Ovary (tissue), 9 donors: Measurements from ENCODE around the gene MICALL1. TPM values are rescaled to one million over a fixed set of nuclear protein-coding genes. Genes with fewer than 3 reads are reported as not detected.

Experiments
- DNase-seq, 5 donors: peaks; one replicate each; pipeline ENCODE4 v3.0.0-alpha.2; 2019 to 2020
- H3K27ac ChIP-seq, 2 donors: fragments of 200-600 bp; one replicate each; pipeline versions ENCODE4 v1.5.1 to v1.8.0; 2019 to 2022
- H3K27me3 ChIP-seq: fragments of 200-600 bp; one replicate; pipeline ENCODE4 v1.8.0; 2022
- H3K36me3 ChIP-seq: fragments of 200-600 bp; sonication (generic); one replicate; pipeline ENCODE4 v1.5.1; 2019
- H3K4me1 ChIP-seq: one replicate; pipeline ENCODE4 v1.8.1; 2013; ENCODE audit warnings: mild to moderate bottlenecking, moderate library complexity; ENCODE audit not compliant: insufficient read depth
- H3K4me3 ChIP-seq: fragments of 200-600 bp; sonication (generic); one replicate; pipeline ENCODE4 v1.5.1; 2017
- H3K9me3 ChIP-seq, 2 donors: fragments of 200-600 bp in 1 of 2; sonication (generic) in 1 of 2; one replicate each; pipeline versions ENCODE4 v1.5.1 to v1.8.1; 2013 to 2019; ENCODE audit warnings: mild to moderate bottlenecking in 1 of 2, moderate library complexity in 1 of 2
- CTCF ChIP-seq, 3 donors: fragments of 450-650 bp in 2 of 3; fragments of 200-600 bp in 1 of 3; IDR thresholded peaks; one replicate each; pipeline versions ENCODE4 v1.5.1 to v1.8.0; 2016 to 2022; ENCODE audit warnings: antibody characterized with exemption in 3 of 3, mild to moderate bottlenecking in 1 of 3
- EP300 ChIP-seq: sonication (generic); formaldehyde crosslinking; IDR thresholded peaks from one replicate; pipeline ENCODE4 v1.6.1; 2017; ENCODE audit warnings: antibody characterized with exemption
- POLR2A ChIP-seq: fragments of 450-650 bp; IDR thresholded peaks from one replicate; pipeline ENCODE4 v1.6.1; 2017; ENCODE audit warnings: antibody characterized with exemption, mild to moderate bottlenecking, moderate library complexity
- WGBS, 3 donors: extraction: QIAGEN DNeasy Blood & Tissue Kit in 1 of 3; methylation state at CpG; one replicate each; pipeline versions ENCODE4 v1.1.5 to v1.1.7; 2013 to 2017; 5-methylcytosine and 5-hydroxymethylcytosine counted together
- intact Hi-C, 4 donors: fragments of 100-400 bp; cut with DNase I; formaldehyde crosslinking; loops; one replicate each; pipeline versions ENCODE4 v1.11.0 to v1.15.1; 2022 to 2023
- polyA plus RNA-seq, 2 donors: library from polyadenylated mRNA; stranded (reverse); fragments of 200-250 nt in 1 of 2; fragments of 350-450 nt in 1 of 2; fragmentation: Illumina TruSeq in 1 of 2; extraction: RNeasy Lipid Tissue Mini Kit (QIAGEN cat#74804) in 1 of 2; gene quantifications; one replicate each; pipeline ENCODE4 v1.2.3, GENCODE V29; 2013 to 2014
- total RNA-seq, 7 donors: library from RNA; depleted of rRNA in 2 of 7; stranded (reverse); fragments of >200 nt in 2 of 7; fragmentation: NEBNext Ultra II Directional in 3 of 7; extraction: Animal tissue kit (Norgen Biotek cat#: 25700) in 3 of 7; gene quantifications; one replicate each; pipeline versions ENCODE4 v1.1.0 to v1.2.4, GENCODE V29; 2016 to 2023
- donor health status: DM: no; HTN: no; CAD: no; lungs with moderate emphysema.
- donor health status: DM: no; HTN: no; CAD: no.
- donor health status: Bipolar disorder and iron deficiency.
- donor health status: DM: yes; HTN: yes; CAD: no.
- donor health status: DM: no; HTN: no; CAD: no.
- donor health status: DM: yes; HTN: yes; CAD: no.

MICALL1 gene
- total and polyA plus RNA-seq, 9 donors, result 6.2 to 30.0 (median 17.4) TPM

GRCh38 chr22:37967637-37968451 is 61.7 kb downstream of the MICALL1 start:
- H3K9me3 ChIP-seq, result no peaks in the 10 kb centered on the region
- no peak overlapping the region for H3K4me3 ChIP-seq
- no peaks in the 10 kb centered on the region for H3K36me3 ChIP-seq
- no peak for DNase-seq
- WGBS, 3 donors, result 83 to 88% (median 87%) methylated on average over 14 of the region's 14 CpGs
- H3K27ac ChIP-seq, result no peak overlapping the region
- H3K27me3 ChIP-seq, result no peaks in the 10 kb centered on the region
- TF ChIP-seq POLR2A, result no peak
- no peak for TF ChIP-seq CTCF (IDR thresholded peaks at IDR 0.05)
- TF ChIP-seq EP300, result no peak
- intact Hi-C loops, result loop anchor here in 3 of 4 donors (5.0 to 10.0 kb wide), 2 partner anchors 151 to 153 kb away; no protein-coding TSS in a partner anchor
- H3K4me1 ChIP-seq, result no peaks in the 10 kb centered on the region

- no peaks in the 10 kb centered on the region for H3K9me3 ChIP-seq
- intact Hi-C loops, result loop anchor here in 3 of 4 donors (5.0 to 10.0 kb wide), 2 partner anchors 151 to 154 kb away; no protein-coding TSS in a partner anchor
- no peaks in the 10 kb centered on the region for H3K36me3 ChIP-seq
- no peak overlapping the region for H3K4me3 ChIP-seq
- no peak overlapping the region for H3K27ac ChIP-seq
- no peaks in the 10 kb centered on the region for H3K4me1 ChIP-seq
- no peak for DNase-seq
- 92 to 97% (median 96%) methylated on average over 5 of the region's 5 CpGs for WGBS, 3 donors
- no peaks in the 10 kb centered on the region for H3K27me3 ChIP-seq
- TF ChIP-seq EP300, result no peak
- TF ChIP-seq POLR2A, result no peak
- no peak for TF ChIP-seq CTCF (IDR thresholded peaks at IDR 0.05)
Observed at GRCh38 chr22:37968452-37969251, 62.6 kb downstream of the MICALL1 start.

- Histone ChIP-seq H3K36me3 (no peaks in the 10 kb centered on the region), H3K4me1 (no peaks in the 10 kb centered on the region), H3K9me3 (no peaks in the 10 kb centered on the region), H3K4me3 (no peak overlapping the region), H3K27me3 (no peaks in the 10 kb centered on the region), H3K27ac (no peak overlapping the region)
- 94 to 99% (median 95%) methylated on average over 4 of the region's 4 CpGs for WGBS, 3 donors
- no peak for TF ChIP-seq CTCF (IDR thresholded peaks at IDR 0.05)
- no peak for TF ChIP-seq EP300
- no peak for TF ChIP-seq POLR2A
- DNase-seq, result no peak
- intact Hi-C loops, result no loop called here
Observed at GRCh38 chr22:37970864-37971263, 64.8 kb downstream of the MICALL1 start.

- H3K27me3 ChIP-seq, result no peaks in the 10 kb centered on the region
- no peaks in the 10 kb centered on the region for H3K36me3 ChIP-seq
- TF ChIP-seq CTCF (IDR thresholded peaks at IDR 0.05), result no peak
- no peak overlapping the region for H3K4me3 ChIP-seq
- intact Hi-C loops, result no loop called here
- no peaks in the 10 kb centered on the region for H3K9me3 ChIP-seq
- H3K27ac ChIP-seq, result no peak overlapping the region
- 71 to 78% (median 73%) methylated on average over 7 of the region's 7 CpGs for WGBS, 3 donors
- DNase-seq, result no peak
- H3K4me1 ChIP-seq, result no peaks in the 10 kb centered on the region
Observed at GRCh38 chr22:37971475-37972434, 65.7 kb downstream of the MICALL1 start.
